SK-N-SH treated with all-trans-retinoic acid at 6 μM for 48 hours (cell line): Measurements from ENCODE around the gene CYP24A1.

ENCODE experiments used
- ARNTL ChIP-seq: fragments of 450-650 bp; formaldehyde crosslinking; IDR thresholded peaks from 2 replicates; pipeline ENCODE4 v1.5.0; 2020; ENCODE audit warnings: low read depth, mild to moderate bottlenecking, moderate library complexity, borderline replicate concordance
- CREB5 ChIP-seq: fragments of 250-450 bp; sonication (Bioruptor Pico); IDR thresholded peaks from 2 replicates; pipeline ENCODE4 v1.5.1; 2020; ENCODE audit warnings: low read depth, mild to moderate bottlenecking, moderate library complexity
- CSDC2 ChIP-seq: fragments of 250-450 bp; sonication (Bioruptor Pico); IDR thresholded peaks from 2 replicates; pipeline ENCODE4 v1.5.0; 2020; ENCODE audit warnings: mild to moderate bottlenecking, moderate library complexity
- ESRRG ChIP-seq: fragments of 250-450 bp; sonication (Bioruptor Pico); IDR thresholded peaks from 2 replicates; pipeline ENCODE4 v1.6.1; 2021; ENCODE audit warnings: mild to moderate bottlenecking
- PATZ1 ChIP-seq: fragments of 250-450 bp; sonication (Bioruptor Pico); IDR thresholded peaks from 2 replicates; pipeline ENCODE4 v1.8.0; 2020; ENCODE audit warnings: mild to moderate bottlenecking, moderate library complexity, borderline replicate concordance
- TF ChIP-seq, protein P1 (sequence below): fragments of 250-450 bp; sonication (Bioruptor Pico); IDR thresholded peaks from 2 replicates; pipeline ENCODE4 v1.5.1; 2021; ENCODE audit warnings: mild to moderate bottlenecking, moderate library complexity

- TF ChIP-seq CSDC2 (CRISPR knock-in tag) (no peak), CREB5 (CRISPR knock-in tag) (no peak), ARNTL (CRISPR knock-in tag) (no peak), ESRRG (CRISPR knock-in tag) (no peak), PATZ1 (CRISPR knock-in tag) (no peak)
- TF ChIP-seq, protein P1, sequence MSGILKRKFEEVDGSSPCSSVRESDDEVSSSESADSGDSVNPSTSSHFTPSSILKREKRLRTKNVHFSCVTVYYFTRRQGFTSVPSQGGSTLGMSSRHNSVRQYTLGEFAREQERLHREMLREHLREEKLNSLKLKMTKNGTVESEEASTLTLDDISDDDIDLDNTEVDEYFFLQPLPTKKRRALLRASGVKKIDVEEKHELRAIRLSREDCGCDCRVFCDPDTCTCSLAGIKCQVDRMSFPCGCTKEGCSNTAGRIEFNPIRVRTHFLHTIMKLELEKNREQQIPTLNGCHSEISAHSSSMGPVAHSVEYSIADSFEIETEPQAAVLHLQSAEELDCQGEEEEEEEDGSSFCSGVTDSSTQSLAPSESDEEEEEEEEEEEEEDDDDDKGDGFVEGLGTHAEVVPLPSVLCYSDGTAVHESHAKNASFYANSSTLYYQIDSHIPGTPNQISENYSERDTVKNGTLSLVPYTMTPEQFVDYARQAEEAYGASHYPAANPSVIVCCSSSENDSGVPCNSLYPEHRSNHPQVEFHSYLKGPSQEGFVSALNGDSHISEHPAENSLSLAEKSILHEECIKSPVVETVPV (CRISPR knock-in tag) = no peak
Measured at GRCh38 chr20:54180931-54181330, 7.1 kb upstream of the CYP24A1 start.
